ENCODE measurements around the gene FZD1. TPM values are rescaled to one million over a fixed set of nuclear protein-coding genes. Genes with fewer than 3 reads are reported as not detected.

FZD1 gene
- total RNA-seq (2012; rRNA removed): 8.9 and 15.9 TPM in 2 replicates

DNA sequence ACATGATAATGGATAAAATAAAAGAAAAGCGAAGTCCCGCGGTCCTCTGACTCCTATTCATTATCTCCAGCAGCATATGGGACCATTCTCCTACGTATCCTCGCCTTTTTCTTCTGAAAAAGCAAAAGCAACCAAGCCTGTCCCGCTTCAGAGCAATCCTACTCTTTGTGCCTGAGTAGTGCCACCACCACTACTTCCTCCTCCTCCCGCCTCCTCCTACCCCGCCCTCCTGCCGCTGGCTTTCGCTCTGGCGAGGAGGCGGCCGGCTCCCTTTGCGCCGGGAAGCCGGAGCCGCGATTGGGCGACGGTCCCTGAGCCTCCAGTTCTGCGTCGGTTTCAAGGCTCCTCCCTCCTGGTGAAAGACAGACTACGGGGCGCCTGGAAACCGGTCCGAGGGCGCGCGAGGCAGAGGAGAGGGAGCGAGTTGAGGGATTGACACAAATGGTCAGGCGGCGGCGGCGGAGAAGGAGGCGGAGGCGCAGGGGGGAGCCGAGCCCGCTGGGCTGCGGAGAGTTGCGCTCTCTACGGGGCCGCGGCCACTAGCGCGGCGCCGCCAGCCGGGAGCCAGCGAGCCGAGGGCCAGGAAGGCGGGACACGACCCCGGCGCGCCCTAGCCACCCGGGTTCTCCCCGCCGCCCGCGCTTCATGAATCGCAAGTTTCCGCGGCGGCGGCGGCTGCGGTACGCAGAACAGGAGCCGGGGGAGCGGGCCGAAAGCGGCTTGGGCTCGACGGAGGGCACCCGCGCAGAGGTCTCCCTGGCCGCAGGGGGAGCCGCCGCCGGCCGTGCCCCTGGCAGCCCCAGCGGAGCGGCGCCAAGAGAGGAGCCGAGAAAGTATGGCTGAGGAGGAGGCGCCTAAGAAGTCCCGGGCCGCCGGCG lies at the start of gene FZD1:
TSS of gene FZD1 (plus strand) at position 388 of the 878 bp plus-strand sequence. CDS start at position 836, 448 bp downstream.
- Histone ChIP-seq H3K27me3 (ENCODE audit: control insufficient read depth, insufficient read depth, low read length) (no peaks in the 10 kb centered on the region), H3K9me3 (replicated peaks; ENCODE audit: low read length) (no peaks in the 10 kb centered on the region), H3K4me2 (ENCODE audit: low read length) (peak within 1 kb of the TSS; percentile 94), H3K4me1 (ENCODE audit: control insufficient read depth, insufficient read depth, low read length) (peaks cover 23% of the 10 kb centered on the region), H3K36me3 (ENCODE audit: insufficient read depth, low read length) (no peaks in the 10 kb centered on the region), H3K4me3 (ENCODE audit: low read length) (peak within 1 kb of the TSS; percentile 87), H3K9ac (ENCODE audit: low read depth, low read length) (peak within 1 kb of the TSS; percentile 84)

GRCh38 chr7:91226411-91226810 lies 37.8 kb upstream of the FZD1 start:
- no peaks in the 10 kb centered on the region for H3K27me3 ChIP-seq (ENCODE audit: control insufficient read depth, insufficient read depth, low read length)
- H3K4me3 ChIP-seq (ENCODE audit: low read length): no peak overlapping the region
- peaks cover 19% of the 10 kb centered on the region for H3K4me1 ChIP-seq (ENCODE audit: control insufficient read depth, insufficient read depth, low read length)
- no peak overlapping the region for H3K4me2 ChIP-seq (ENCODE audit: low read length)
- H3K9ac ChIP-seq (ENCODE audit: low read depth, low read length): no peak overlapping the region
- H3K36me3 ChIP-seq (ENCODE audit: insufficient read depth, low read length): no peaks in the 10 kb centered on the region
- H3K9me3 ChIP-seq (replicated peaks; ENCODE audit: low read length): no peaks in the 10 kb centered on the region

GRCh38 chr7:91228327-91228726 lies 35.9 kb upstream of the FZD1 start:
- H3K4me1 ChIP-seq (ENCODE audit: control insufficient read depth, insufficient read depth, low read length): peaks cover 19% of the 10 kb centered on the region
- H3K9ac ChIP-seq (ENCODE audit: low read depth, low read length): peak overlapping the region; percentile 9
- H3K36me3 ChIP-seq (ENCODE audit: insufficient read depth, low read length): no peaks in the 10 kb centered on the region

DNA sequence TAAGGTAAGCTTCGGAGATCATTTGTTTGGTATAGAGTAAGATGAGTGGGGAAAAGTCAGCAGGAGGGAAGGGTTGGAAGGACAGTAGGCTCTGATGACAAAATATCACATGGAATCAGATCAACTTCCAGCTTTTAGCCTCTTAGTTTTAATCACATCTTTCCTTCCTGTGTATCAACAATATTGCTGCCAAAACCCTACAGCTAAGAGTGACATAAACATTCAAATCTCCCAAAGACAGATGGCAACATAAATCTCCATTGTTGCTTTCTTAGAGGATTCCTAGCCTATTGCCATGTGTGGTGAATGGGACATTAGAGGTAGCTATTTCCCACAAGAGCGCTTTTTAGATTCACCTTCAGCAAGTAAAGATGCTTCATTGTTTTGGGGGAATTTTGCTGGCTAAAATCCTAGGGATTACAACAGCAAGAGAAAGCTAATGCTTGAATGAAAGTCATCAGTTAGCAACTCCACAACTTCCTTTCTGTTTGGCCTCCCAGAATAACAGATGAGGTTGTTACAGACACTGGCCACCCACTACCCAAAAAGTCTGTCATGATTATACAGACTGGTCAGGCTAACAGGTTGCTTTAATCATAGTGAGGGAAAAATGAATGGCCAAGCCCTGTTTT lies 35.2 kb upstream of the FZD1 start:
- peak overlapping the region; percentile 57 for H3K4me2 ChIP-seq (ENCODE audit: low read length)
- H3K9ac ChIP-seq (ENCODE audit: low read depth, low read length): peak overlapping the region; percentile 9
- H3K4me3 ChIP-seq (ENCODE audit: low read length): no peak overlapping the region
- no peaks in the 10 kb centered on the region for H3K27me3 ChIP-seq (ENCODE audit: control insufficient read depth, insufficient read depth, low read length)
- H3K9me3 ChIP-seq (replicated peaks; ENCODE audit: low read length): no peaks in the 10 kb centered on the region
- H3K4me1 ChIP-seq (ENCODE audit: control insufficient read depth, insufficient read depth, low read length): peaks cover 19% of the 10 kb centered on the region
- H3K36me3 ChIP-seq (ENCODE audit: insufficient read depth, low read length): no peaks in the 10 kb centered on the region

More at GRCh38 chr7:91228327-91228726, 35.9 kb upstream of the FZD1 start:
- peak overlapping the region; percentile 57 for H3K4me2 ChIP-seq (ENCODE audit: low read length)
- no peaks in the 10 kb centered on the region for H3K27me3 ChIP-seq (ENCODE audit: control insufficient read depth, insufficient read depth, low read length)
- no peaks in the 10 kb centered on the region for H3K9me3 ChIP-seq (replicated peaks; ENCODE audit: low read length)
- H3K4me3 ChIP-seq (ENCODE audit: low read length): no peak overlapping the region

DNA sequence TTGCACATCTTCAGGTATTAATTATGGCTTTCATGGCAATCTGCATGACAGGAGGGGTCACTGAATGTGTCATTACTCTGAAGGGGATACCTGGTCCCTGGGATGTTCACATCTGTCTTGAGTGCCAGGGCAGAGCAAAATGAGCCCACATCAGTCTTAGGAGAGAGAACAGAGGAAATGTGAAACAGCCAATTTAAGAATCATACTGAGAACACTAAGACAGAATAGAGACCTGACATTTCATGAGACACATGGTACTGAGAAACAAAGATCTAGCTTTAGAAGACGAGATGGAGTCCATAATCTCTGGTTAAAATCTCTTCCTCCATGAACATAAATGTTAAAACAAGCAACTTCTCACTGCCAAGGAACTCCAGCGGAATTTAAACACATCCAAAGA lies 34.1 kb upstream of the FZD1 start:
- Histone ChIP-seq H3K9me3 (replicated peaks; ENCODE audit: low read length) (no peaks in the 10 kb centered on the region), H3K27me3 (ENCODE audit: control insufficient read depth, insufficient read depth, low read length) (no peaks in the 10 kb centered on the region), H3K9ac (ENCODE audit: low read depth, low read length) (no peak overlapping the region), H3K4me2 (ENCODE audit: low read length) (no peak overlapping the region), H3K36me3 (ENCODE audit: insufficient read depth, low read length) (no peaks in the 10 kb centered on the region), H3K4me1 (ENCODE audit: control insufficient read depth, insufficient read depth, low read length) (peaks cover 19% of the 10 kb centered on the region), H3K4me3 (ENCODE audit: low read length) (no peak overlapping the region)

DNA sequence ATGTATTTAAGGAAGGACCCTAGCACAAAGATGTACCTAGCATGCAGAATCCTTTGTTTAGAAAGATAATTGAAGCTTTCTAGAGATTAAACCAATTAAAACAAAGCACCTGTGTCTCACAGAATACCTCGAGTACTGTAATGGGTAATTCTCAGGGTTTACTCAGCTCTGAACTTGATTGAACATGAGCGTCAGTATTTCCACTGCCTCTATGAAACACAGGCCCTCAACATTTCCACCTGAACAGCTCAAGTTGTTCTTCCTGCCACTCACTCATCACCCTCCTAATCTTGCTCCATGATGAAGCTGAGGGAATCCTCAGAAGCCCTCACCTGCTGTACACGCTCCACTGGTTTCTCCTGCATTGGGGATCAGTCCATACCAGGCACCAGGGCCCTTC lies 33.7 kb upstream of the FZD1 start:
- Histone ChIP-seq H3K36me3 (ENCODE audit: insufficient read depth, low read length) (no peaks in the 10 kb centered on the region), H3K4me1 (ENCODE audit: control insufficient read depth, insufficient read depth, low read length) (peaks cover 19% of the 10 kb centered on the region), H3K27me3 (ENCODE audit: control insufficient read depth, insufficient read depth, low read length) (no peaks in the 10 kb centered on the region)

GRCh38 chr7:91233212-91233611 lies 31.0 kb upstream of the FZD1 start:
- H3K4me2 ChIP-seq (ENCODE audit: low read length): no peak overlapping the region
- H3K27me3 ChIP-seq (ENCODE audit: control insufficient read depth, insufficient read depth, low read length): no peaks in the 10 kb centered on the region
- no peak overlapping the region for H3K4me3 ChIP-seq (ENCODE audit: low read length)
- no peak overlapping the region for H3K9ac ChIP-seq (ENCODE audit: low read depth, low read length)
- H3K36me3 ChIP-seq (ENCODE audit: insufficient read depth, low read length): no peaks in the 10 kb centered on the region
- peaks cover 13% of the 10 kb centered on the region for H3K4me1 ChIP-seq (ENCODE audit: control insufficient read depth, insufficient read depth, low read length)
- no peaks in the 10 kb centered on the region for H3K9me3 ChIP-seq (replicated peaks; ENCODE audit: low read length)

More for the DNA sequence above, 33.7 kb upstream of the FZD1 start:
- H3K4me2 ChIP-seq (ENCODE audit: low read length): no peak overlapping the region
- no peak overlapping the region for H3K4me3 ChIP-seq (ENCODE audit: low read length)
- no peak overlapping the region for H3K9ac ChIP-seq (ENCODE audit: low read depth, low read length)
- H3K9me3 ChIP-seq (replicated peaks; ENCODE audit: low read length): no peaks in the 10 kb centered on the region

- peaks cover 16% of the 10 kb centered on the region for H3K4me1 ChIP-seq (ENCODE audit: control insufficient read depth, insufficient read depth, low read length)
- H3K9me3 ChIP-seq (replicated peaks; ENCODE audit: low read length): no peaks in the 10 kb centered on the region
- H3K9ac ChIP-seq (ENCODE audit: low read depth, low read length): no peak overlapping the region
- no peak overlapping the region for H3K4me2 ChIP-seq (ENCODE audit: low read length)
- no peaks in the 10 kb centered on the region for H3K36me3 ChIP-seq (ENCODE audit: insufficient read depth, low read length)
- H3K27me3 ChIP-seq (ENCODE audit: control insufficient read depth, insufficient read depth, low read length): no peaks in the 10 kb centered on the region
- H3K4me3 ChIP-seq (ENCODE audit: low read length): no peak overlapping the region
Measured at GRCh38 chr7:91235211-91235832, 28.9 kb upstream of the FZD1 start.

DNA sequence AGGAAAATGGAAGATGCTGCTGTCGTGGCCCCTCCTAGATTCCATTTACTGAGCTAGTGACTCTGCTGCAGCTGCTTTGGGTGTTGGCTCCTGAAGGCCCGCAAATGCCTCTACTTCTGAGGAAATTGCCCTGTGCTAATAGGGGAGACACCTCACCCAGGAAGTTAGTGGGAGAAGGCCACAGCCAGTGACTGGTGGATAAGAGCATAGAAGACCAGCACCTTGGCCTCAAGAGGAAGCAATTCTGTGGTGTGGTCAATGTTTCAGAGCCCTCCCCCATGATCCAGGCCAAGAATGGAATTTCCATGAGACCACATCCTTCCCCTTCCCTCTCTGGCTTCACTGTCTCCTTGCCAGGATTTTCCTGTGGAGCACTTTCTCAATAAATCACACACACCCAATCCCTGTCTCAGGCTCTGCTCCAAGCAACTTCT lies 25.0 kb upstream of the FZD1 start:
- no peaks in the 10 kb centered on the region for H3K36me3 ChIP-seq (ENCODE audit: insufficient read depth, low read length)
- H3K4me2 ChIP-seq (ENCODE audit: low read length): peak overlapping the region; percentile 11
- H3K4me1 ChIP-seq (ENCODE audit: control insufficient read depth, insufficient read depth, low read length): peaks cover 32% of the 10 kb centered on the region
- no peak overlapping the region for H3K4me3 ChIP-seq (ENCODE audit: low read length)
- peak overlapping the region; percentile 14 for H3K9ac ChIP-seq (ENCODE audit: low read depth, low read length)
- no peaks in the 10 kb centered on the region for H3K9me3 ChIP-seq (replicated peaks; ENCODE audit: low read length)
- H3K27me3 ChIP-seq (ENCODE audit: control insufficient read depth, insufficient read depth, low read length): no peaks in the 10 kb centered on the region

GRCh38 chr7:91239772-91240171 lies 24.5 kb upstream of the FZD1 start:
- H3K9me3 ChIP-seq (replicated peaks; ENCODE audit: low read length): no peaks in the 10 kb centered on the region
- H3K4me1 ChIP-seq (ENCODE audit: control insufficient read depth, insufficient read depth, low read length): peaks cover 33% of the 10 kb centered on the region
- no peak overlapping the region for H3K4me3 ChIP-seq (ENCODE audit: low read length)
- no peak overlapping the region for H3K9ac ChIP-seq (ENCODE audit: low read depth, low read length)
- no peaks in the 10 kb centered on the region for H3K36me3 ChIP-seq (ENCODE audit: insufficient read depth, low read length)
- no peak overlapping the region for H3K4me2 ChIP-seq (ENCODE audit: low read length)
- no peaks in the 10 kb centered on the region for H3K27me3 ChIP-seq (ENCODE audit: control insufficient read depth, insufficient read depth, low read length)

DNA sequence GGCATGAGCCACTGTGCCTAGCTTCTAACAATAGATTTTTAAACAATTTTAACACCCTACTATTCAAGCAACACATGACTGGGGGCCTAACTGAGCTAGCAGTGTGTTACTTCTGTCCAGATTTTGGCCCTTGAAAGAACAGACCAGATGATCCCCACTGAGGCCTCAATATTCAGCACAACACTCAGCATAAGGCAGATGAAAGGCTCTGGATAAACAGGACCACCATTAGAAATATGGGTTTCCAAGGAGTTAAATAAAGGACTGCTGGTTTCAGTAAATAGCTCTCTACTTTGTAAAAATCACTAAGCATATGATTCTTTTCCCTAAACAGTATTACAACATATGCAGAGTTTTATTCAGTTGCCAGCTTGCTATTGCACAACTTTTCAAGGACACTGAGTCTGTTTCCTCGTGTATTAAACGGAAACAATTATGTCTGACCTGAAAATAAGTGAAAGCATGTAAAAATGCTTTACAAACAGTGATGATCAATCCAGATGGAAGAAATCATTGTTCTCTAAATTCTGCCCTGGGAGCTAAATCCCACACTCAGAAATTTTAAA lies 23.8 kb upstream of the FZD1 start:
- no peaks in the 10 kb centered on the region for H3K27me3 ChIP-seq (ENCODE audit: control insufficient read depth, insufficient read depth, low read length)
- peaks cover 33% of the 10 kb centered on the region for H3K4me1 ChIP-seq (ENCODE audit: control insufficient read depth, insufficient read depth, low read length)
- H3K4me3 ChIP-seq (ENCODE audit: low read length): no peak overlapping the region
- H3K36me3 ChIP-seq (ENCODE audit: insufficient read depth, low read length): no peaks in the 10 kb centered on the region
- no peaks in the 10 kb centered on the region for H3K9me3 ChIP-seq (replicated peaks; ENCODE audit: low read length)
- no peak overlapping the region for H3K9ac ChIP-seq (ENCODE audit: low read depth, low read length)
- H3K4me2 ChIP-seq (ENCODE audit: low read length): peak overlapping the region; percentile 3
